Iris pigment epithelial cell (primary cell): Measurements from ENCODE around the gene CERT1.
"Not testable (repeated sequence)": the region's sequence is repeated elsewhere in the genome, so short reads cannot be mapped to it uniquely, and the experiment has no call there.

Source experiments
- DNase-seq: peaks from one replicate; pipeline ENCODE4 v3.0.0-alpha.2; 2011; ENCODE audit warnings: low read depth

CERT1 gene

GRCh38 chr5:75524071-75524470 lies 12.6 kb upstream of the CERT1 start:
- peak; percentile 4 for DNase-seq

DNA sequence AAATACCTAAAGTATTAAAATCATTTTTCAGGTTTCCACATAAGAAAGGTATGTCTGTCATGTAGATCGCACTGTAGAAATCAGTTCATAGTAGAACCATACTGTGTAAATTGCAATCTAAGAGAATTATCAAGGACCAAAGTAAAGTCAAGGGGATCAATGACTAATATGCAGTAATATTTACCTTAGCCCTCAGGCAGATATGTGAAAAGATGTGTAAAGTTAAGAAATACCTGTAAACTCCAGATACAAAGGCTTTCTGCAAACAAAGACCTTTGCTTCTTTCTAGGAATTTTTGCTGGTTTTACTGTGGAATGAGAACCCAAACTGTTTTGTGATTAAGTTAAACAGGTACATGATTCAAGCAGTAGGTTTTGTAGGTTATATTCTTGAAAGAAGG lies 11.8 kb upstream of the CERT1 start:
- no peak for DNase-seq

GRCh38 chr5:75522542-75522941 lies 11.1 kb upstream of the CERT1 start:
- DNase-seq = no peak

GRCh38 chr5:75522025-75522424 lies 10.6 kb upstream of the CERT1 start:
- DNase-seq = peak; percentile 60

DNA sequence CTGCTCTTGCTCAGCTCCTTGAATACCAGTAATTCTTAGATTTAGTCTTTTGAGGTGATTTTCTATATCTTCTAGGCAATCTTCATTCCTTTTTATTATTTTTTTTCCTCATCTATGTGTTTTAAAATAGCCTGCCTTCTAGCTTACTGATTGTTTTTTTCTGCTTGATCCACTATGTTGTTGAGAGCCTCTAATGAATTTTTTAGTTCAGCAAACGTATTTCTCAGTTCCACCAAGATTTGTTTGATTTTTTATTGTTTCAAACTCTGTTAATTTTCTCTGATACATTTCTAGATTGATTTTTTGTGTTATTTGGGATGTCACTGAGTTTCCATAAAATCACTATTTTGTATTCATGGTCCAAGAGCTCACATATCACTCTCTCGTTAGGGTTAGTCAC lies 9.8 kb upstream of the CERT1 start:
- no peak for DNase-seq

GRCh38 chr5:75519761-75520160 lies 8.3 kb upstream of the CERT1 start:
- DNase-seq = no peak

DNA sequence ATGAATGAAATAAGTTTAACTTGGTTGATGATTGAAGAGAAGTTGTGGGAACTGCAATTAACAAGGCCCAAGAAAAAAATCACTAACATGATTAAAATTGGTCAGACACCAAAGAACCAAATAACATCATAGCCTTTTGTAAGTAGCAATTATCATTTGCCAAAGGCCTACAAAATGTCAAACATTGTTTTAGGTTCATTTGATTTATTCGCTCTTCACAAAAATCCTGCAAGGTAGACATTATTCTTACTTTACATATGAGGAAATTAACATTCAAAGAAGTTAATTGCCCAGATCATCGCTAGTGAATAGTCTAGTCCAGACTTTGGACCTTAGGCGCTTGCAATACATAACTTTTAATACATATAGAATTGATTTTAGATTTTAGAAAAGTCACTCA lies 2.9 kb upstream of the CERT1 start:
- no peak for DNase-seq

GRCh38 chr5:75513841-75514240 lies 2.4 kb upstream of the CERT1 start:
- no peak for DNase-seq

GRCh38 chr5:75512383-75513074 lies 1.1 kb upstream of the CERT1 start:
- DNase-seq = peak; percentile 28

- peak; percentile 36 for DNase-seq
Observed at GRCh38 chr5:75510836-75511434, 494 bp downstream of the CERT1 start.

DNA sequence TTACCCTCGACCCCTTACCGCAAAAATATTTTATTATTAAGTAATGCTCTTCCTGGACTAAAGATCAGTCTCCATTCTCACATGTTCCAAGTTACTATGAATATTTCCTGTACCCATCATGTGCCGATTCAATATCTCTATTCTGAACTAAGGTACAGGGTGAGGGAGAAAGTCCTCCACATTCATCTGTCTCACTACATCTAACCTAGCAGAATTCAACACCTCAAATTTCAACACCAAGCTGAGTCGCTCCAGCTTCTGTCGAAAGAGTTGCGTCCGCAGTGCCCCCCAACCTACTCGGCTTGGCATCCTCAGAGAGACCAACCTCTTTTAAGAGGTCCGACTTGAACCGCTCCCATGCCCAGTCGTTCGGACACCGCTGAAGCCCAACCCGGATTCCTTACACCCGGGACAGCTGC lies 1.0 kb downstream of the CERT1 start:
- peak; percentile 47 for DNase-seq

DNA sequence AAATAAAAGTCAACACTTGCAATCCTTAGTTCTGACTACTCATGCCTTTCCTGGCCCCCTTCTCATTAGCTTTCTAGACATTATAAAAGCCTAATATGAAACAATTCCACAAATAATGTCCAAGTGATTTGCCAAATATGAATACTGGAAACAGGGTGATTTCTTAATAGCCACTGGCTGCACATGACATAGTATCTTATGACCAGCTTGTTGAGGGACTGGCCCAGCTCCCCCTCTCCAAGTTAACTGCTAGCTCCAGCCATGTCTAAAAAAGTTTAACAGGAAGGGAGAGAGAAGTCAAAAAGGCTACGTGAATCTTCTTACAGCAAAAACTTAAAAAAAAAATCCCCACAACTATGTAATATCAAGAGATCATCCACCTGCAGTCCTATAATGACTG lies 1.5 kb downstream of the CERT1 start:
- DNase-seq = peak; percentile 75

DNA sequence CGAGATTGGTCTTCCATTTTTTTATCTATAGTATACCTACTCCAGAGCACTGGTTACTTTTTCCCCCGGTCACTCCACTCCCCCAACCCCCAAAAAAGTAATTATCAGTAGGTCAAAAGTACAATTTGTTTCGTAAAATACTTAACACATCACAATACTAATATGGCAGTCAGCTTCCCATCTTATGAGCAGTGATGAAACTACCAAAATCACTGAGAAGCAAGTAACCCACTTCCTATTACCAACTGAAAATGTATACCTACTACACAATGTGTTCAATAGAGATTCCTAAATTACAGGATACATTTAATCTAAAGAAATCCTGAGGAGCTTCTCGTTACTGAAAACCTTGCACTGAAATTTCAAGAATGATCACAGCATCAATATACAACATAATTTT lies 1.9 kb downstream of the CERT1 start:
- DNase-seq = no peak

DNA sequence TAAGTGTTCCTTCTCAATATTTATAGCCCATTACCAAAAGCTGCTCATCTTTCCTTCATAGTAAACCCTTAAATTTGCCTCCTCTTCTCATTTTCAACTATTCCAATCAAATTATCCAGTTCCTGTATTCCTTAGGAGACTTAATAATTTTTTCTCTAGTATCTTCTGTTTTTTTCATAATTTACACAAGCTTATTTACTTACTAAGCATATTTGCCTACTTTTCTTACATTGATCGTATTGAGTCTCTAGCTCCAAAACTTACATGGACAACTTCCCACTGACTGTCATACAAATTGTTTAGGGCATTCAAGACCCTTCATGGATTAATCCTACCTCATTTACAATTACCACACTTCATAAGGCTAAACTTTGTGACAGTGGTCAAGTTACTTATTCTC lies 3.6 kb downstream of the CERT1 start:
- DNase-seq = no peak

GRCh38 chr5:75505112-75505511 lies 6.3 kb downstream of the CERT1 start:
- DNase-seq = not testable (repeated sequence)

- not testable (repeated sequence) for DNase-seq
Observed at GRCh38 chr5:75498875-75499274, 12.6 kb downstream of the CERT1 start.

GRCh38 chr5:75498208-75498777 lies 13.1 kb downstream of the CERT1 start:
- DNase-seq = no peak

DNA sequence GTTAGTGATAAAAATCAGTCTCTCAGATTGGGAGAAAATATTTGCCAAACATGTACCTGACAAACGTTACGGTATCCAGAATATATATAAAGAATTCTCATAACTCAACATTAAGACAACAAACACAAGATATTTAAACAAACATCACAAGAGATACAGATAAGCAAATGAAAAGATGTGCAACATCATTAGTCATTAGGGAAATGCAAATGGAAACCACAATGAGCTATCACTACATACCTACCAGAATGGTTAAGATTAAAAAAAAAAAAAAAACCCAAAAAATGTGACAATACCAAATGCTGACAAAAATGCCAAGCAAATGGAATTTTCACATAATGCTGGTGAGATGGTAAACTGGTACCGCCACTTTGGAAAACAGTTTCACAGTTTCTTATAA lies 15.4 kb downstream of the CERT1 start:
- DNase-seq = no peak

DNA sequence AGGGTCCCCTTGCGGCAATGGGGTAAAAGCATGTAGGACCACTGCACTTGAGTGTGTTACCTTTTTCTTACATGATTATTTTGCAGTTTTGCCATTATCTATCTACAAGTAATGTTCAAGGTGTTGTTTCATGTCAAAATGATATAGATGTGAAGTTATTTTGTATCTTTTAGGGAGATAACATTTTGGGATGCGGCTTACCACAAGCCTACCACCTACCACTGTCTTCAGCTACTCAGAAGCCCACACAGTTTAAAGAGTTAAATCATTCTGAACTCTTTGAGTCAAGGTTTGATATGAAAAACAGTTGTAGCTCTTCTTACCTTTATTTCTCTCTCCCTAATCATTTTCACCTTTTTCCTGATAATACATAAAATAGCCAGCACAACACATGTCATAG lies 19.8 kb downstream of the CERT1 start:
- DNase-seq = no peak

DNA sequence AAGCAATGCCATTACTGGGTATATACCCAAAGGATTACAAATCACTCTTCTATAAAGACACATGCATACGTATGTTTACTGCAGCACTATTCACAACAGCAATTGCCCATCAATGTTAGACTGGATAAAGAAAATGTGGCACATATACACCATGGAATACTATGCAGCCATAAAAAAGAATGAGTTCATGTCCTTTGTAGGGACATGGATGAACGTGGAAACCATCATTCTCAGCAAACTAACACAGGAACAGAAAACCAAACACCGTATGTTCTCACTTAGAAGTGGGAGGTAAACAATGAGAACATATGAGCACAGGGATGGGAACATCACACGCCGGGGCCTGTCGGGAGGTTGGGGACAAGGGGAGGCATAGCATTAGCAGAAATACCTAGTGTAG lies 21.6 kb downstream of the CERT1 start:
- DNase-seq = not testable (repeated sequence)

- DNase-seq = no peak
Observed at GRCh38 chr5:75484605-75485004, 26.8 kb downstream of the CERT1 start.

DNA sequence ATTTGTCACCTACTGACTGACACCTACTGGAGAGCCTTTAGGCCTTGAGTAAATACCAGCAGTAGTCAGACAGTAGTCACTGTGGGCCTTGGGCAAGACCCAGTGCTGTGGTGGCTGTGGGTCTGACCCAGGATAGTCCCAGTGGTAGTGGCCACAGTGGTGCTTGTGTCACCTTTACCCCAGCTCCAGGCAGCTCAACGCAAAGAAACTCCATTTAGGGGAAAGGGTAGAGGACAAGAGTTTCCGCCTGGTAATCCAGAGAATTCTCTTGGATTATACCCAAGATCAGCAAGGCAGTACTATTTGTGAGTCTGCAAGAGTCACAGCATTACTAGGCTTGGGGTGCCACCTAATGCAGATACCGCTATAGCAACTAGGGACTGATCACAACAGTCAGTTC lies 28.9 kb downstream of the CERT1 start:
- DNase-seq = no peak

DNA sequence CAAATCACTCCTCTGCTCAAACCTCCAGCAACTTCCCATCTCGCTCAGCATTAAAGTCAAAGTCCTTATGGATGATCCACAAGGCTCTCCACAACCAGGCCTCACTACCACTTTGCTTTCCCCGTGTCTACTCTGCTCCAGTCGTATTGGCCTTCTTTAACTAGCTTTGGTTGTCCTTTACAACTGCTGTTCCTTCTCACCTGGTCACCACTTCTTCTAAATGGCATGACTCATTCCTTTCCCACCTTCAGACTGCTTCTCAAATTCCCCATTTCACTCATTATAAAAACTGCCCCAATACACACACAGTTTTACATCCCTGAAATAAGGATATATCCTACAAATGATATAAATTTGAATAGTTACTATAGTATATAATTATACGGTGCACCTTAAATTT lies 30.4 kb downstream of the CERT1 start:
- no peak for DNase-seq

DNA sequence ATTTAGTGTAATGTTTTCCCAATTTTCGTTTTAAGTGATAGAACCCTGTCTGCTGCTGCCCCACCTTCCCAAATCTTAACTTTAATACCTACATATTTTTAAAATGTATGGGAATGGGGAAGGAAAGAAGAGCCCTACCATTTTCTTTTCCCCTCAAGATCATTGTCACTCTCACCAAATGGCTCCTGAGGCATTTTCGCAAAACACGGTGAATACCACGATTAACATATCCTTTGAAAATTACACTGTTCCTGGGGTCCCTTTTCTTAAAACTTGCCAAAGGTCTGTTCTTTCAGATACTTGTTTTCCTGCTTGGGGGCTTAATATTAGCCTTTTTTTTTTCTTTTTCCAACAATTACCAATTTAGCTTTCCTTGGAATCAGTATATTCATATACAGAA lies 36.1 kb downstream of the CERT1 start:
- DNase-seq = no peak
